ENCODE measurements around the gene TAX1BP1.

TAX1BP1 gene

DNA sequence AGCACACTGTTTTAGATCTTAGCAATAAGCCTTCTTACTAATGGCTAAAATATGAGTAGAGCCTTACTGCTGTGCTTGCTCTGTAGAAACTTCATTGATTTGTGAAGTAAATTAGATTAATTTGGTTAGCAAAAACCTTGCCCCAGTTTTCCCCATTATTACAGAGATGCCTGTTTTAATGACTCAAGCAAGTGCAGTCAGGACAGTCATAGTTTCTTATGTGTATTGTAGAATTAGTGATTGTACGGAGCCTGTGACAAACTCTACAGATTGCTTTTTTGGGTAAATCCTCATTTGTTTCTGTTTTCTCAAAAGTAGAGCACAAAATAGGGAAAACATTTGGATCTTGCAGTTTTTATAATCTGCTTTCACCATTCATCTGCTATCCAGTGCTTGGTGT lies 7.0 kb downstream of the TAX1BP1 start:
- DNase-seq (ENCODE audit: low read depth), result no peak
- TF ChIP-seq, protein P1, sequence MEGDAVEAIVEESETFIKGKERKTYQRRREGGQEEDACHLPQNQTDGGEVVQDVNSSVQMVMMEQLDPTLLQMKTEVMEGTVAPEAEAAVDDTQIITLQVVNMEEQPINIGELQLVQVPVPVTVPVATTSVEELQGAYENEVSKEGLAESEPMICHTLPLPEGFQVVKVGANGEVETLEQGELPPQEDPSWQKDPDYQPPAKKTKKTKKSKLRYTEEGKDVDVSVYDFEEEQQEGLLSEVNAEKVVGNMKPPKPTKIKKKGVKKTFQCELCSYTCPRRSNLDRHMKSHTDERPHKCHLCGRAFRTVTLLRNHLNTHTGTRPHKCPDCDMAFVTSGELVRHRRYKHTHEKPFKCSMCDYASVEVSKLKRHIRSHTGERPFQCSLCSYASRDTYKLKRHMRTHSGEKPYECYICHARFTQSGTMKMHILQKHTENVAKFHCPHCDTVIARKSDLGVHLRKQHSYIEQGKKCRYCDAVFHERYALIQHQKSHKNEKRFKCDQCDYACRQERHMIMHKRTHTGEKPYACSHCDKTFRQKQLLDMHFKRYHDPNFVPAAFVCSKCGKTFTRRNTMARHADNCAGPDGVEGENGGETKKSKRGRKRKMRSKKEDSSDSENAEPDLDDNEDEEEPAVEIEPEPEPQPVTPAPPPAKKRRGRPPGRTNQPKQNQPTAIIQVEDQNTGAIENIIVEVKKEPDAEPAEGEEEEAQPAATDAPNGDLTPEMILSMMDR (IDR thresholded peaks at IDR 0.05; ENCODE audit: low read depth, low read length), result no peak
- TF ChIP-seq MYC (IDR thresholded peaks at IDR 0.05; ENCODE audit: low read depth, low read length) (no peak), POLR2A (IDR thresholded peaks at IDR 0.05; ENCODE audit: extremely low read depth, insufficient read length) (no peak)
- TF ChIP-seq, protein P2, sequence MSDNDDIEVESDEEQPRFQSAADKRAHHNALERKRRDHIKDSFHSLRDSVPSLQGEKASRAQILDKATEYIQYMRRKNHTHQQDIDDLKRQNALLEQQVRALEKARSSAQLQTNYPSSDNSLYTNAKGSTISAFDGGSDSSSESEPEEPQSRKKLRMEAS (IDR thresholded peaks at IDR 0.05; ENCODE audit: low read depth, low read length), result no peak
- H3K4me3 ChIP-seq (ENCODE audit: low read depth, low read length), result no peak overlapping the region

DNA sequence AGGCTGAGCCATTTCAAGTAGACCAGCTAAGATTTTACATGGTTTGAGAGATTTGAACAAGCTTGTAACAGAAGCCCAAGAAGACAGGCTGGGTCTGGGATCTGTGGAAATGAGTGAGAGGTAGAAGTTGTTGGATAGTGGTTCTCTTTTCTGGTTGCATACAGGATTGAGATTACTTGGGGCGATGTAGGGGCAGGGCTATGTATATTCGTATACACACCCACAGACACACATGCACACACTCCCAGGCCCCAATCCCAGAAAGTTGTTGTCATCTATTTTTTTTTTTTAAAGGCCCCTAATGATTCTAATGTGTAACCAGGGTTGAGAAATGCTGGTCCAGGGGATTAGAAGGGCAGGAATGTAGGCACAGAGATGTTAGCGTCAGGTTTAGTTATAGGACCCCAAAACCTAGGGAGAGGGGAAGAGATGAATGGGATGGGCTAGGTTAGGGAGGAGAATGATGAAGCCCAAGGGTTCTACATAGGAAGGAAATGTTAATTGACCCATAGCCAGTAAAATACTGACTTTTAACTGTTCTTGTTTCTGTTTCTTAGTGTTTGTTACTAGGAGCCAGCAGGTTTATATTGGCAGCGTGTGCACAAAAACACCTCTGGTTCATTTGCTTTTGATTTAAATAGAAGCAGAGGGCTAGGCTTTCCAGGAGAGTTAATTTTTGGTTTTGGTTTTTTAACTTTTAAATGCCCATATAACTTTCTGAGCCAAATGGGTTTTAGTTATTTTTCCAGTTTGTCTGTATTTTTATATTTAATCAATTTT lies 7.8 kb downstream of the TAX1BP1 start:
- no peak for DNase-seq (ENCODE audit: low read depth)
- H3K4me3 ChIP-seq (ENCODE audit: low read depth, low read length), result no peak overlapping the region
- TF ChIP-seq, protein P2 (IDR thresholded peaks at IDR 0.05; ENCODE audit: low read depth, low read length), result no peak
- TF ChIP-seq MYC (IDR thresholded peaks at IDR 0.05; ENCODE audit: low read depth, low read length) (no peak), POLR2A (IDR thresholded peaks at IDR 0.05; ENCODE audit: extremely low read depth, insufficient read length) (no peak)
- TF ChIP-seq, protein P1 (IDR thresholded peaks at IDR 0.05; ENCODE audit: low read depth, low read length), result no peak

DNA sequence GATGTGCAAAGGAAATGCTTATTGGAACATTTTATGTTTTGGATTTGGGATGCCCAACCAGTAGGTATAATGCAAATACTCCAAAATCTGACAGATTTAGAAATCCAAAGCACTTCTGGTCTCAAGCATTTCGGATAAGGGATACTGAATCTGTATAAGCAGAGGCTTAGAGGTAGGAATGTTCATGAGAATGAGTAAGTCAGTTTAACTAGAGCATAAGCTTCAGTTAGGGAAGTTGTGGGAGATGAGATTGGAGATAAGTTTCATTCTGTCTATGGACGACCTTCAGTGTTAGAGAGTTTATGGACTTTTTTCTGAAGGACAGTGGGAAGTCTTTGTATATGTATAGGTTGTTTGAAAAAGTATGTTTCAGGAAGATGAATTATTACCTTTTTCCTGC lies 10.4 kb downstream of the TAX1BP1 start:
- H3K4me3 ChIP-seq (ENCODE audit: low read depth, low read length), result no peak overlapping the region
- DNase-seq (ENCODE audit: low read depth), result peak; percentile 40
- no peak for TF ChIP-seq POLR2A (IDR thresholded peaks at IDR 0.05; ENCODE audit: extremely low read depth, insufficient read length)
- TF ChIP-seq MYC (IDR thresholded peaks at IDR 0.05; ENCODE audit: low read depth, low read length), result no peak
- TF ChIP-seq, protein P1 (IDR thresholded peaks at IDR 0.05; ENCODE audit: low read depth, low read length), result no peak
- TF ChIP-seq, protein P2 (IDR thresholded peaks at IDR 0.05; ENCODE audit: low read depth, low read length), result no peak

DNA sequence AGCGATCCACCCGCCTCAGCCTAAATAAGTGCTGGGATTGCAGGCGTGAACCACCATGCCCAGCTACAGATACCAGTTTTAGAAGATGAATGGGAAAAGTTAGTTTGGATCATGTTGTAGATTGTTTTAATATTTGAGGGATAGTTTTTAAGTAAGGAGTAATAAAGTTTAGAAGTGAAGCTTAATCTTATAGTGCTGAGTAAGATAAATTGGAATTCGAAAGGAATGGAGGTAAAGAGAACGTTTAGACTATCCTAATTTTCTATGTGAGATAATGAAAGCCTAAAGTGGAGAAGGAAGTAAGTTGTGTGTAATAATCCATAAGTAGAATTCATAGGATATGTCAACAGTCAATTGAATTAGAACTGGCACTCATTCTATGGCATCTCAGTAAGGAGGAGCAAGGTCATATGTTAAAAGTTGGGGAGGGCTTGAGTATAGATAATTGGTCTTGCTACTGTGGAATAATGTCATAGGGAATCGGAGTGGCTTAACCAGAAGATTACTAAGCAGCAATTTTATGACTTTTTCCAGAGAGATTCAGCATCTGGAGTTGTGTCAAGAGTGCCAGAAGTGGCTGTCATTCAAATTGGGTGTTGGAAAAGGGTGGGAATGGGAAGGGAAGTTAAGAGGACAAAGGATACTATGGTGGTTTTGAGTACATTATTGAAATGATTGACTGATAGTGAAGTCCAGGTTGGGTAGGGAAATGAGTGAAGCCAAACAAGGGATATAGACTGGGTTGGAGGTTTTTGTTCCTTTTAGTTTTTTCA lies 12.1 kb downstream of the TAX1BP1 start:
- H3K4me3 ChIP-seq (ENCODE audit: low read depth, low read length), result no peak overlapping the region
- DNase-seq (ENCODE audit: low read depth), result no peak
- no peak for TF ChIP-seq POLR2A (IDR thresholded peaks at IDR 0.05; ENCODE audit: extremely low read depth, insufficient read length)
- TF ChIP-seq MYC (IDR thresholded peaks at IDR 0.05; ENCODE audit: low read depth, low read length), result no peak
- TF ChIP-seq, protein P2 (IDR thresholded peaks at IDR 0.05; ENCODE audit: low read depth, low read length), result no peak
- TF ChIP-seq, protein P1 (IDR thresholded peaks at IDR 0.05; ENCODE audit: low read depth, low read length), result no peak

DNA sequence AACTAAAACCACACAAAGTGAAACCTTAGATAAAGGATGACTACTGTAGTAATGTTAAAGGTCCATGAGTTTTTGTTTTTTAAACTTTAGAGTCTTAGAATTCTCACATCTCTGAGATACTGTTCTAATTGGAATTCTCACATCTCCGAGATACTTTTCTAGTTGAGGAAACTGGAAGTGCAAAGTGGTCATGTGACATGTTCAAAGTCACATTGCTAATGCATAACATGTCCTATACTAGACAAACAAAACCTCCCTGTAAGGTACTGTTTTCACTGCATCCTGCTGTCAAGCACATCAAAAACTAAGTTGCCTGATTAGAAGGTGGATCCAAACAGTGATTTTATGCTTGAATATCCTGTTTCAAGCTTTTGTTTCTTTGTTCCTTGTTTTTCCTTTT lies 13.9 kb downstream of the TAX1BP1 start:
- DNase-seq (ENCODE audit: low read depth), result no peak
- H3K4me3 ChIP-seq (ENCODE audit: low read depth, low read length), result no peak overlapping the region
- TF ChIP-seq POLR2A (IDR thresholded peaks at IDR 0.05; ENCODE audit: extremely low read depth, insufficient read length), result no peak
- TF ChIP-seq, protein P2 (IDR thresholded peaks at IDR 0.05; ENCODE audit: low read depth, low read length), result no peak
- TF ChIP-seq, protein P1 (IDR thresholded peaks at IDR 0.05; ENCODE audit: low read depth, low read length), result no peak
- no peak for TF ChIP-seq MYC (IDR thresholded peaks at IDR 0.05; ENCODE audit: low read depth, low read length)

Data from NB4 (cell line).